GM19455 (cell line): ENCODE data around the gene ADCYAP1.

ENCODE experiments used
- ATAC-seq: cut with Tn5 transposase; IDR thresholded peaks from one replicate; pipeline ENCODE4 v1.9.1; 2021; ENCODE audit not compliant: unreplicated experiment

The ADCYAP1 gene

GRCh38 chr18:959854-960253, 55.2 kb downstream of the ADCYAP1 start:
- ATAC-seq: no peak
